ENCODE results near the gene GALNT2.

GALNT2 gene

GRCh38 chr1:230058626-230059025 is 8.4 kb upstream of the GALNT2 start:
- no peaks in the 10 kb centered on the region for H3K4me1 ChIP-seq (ENCODE audit: insufficient read depth, insufficient read length)
- H3K4me3 ChIP-seq (ENCODE audit: insufficient read length, low read depth) = no peak overlapping the region
- no peak overlapping the region for H3K9ac ChIP-seq (ENCODE audit: insufficient read length, low read depth)
- no peaks in the 10 kb centered on the region for H3K27me3 ChIP-seq (ENCODE audit: insufficient read depth, insufficient read length)
- no peak for DNase-seq (ENCODE audit: low read depth, low spot score)
- no peak for TF ChIP-seq YY1 (IDR thresholded peaks at IDR 0.05; ENCODE audit: insufficient read depth, insufficient read length)
- TF ChIP-seq ZNF274 (IDR thresholded peaks at IDR 0.05; ENCODE audit: low read depth, low read length) = no peak
- TF ChIP-seq SUZ12 (IDR thresholded peaks at IDR 0.05; ENCODE audit: extremely low read depth, insufficient read depth, insufficient read length) = no peak
- H3K36me3 ChIP-seq (ENCODE audit: insufficient read depth, insufficient read length, low read length) = no peaks in the 10 kb centered on the region
- H3K9me3 ChIP-seq (ENCODE audit: insufficient read depth, low read length) = peaks cover 10% of the 10 kb centered on the region

- Histone ChIP-seq H3K4me1 (ENCODE audit: insufficient read depth, insufficient read length) (no peaks in the 10 kb centered on the region), H3K9ac (ENCODE audit: insufficient read length, low read depth) (no peak overlapping the region), H3K4me3 (ENCODE audit: insufficient read length, low read depth) (no peak overlapping the region), H3K9me3 (ENCODE audit: insufficient read depth, low read length) (peaks cover 17% of the 10 kb centered on the region), H3K27me3 (ENCODE audit: insufficient read depth, insufficient read length) (peaks cover 13% of the 10 kb centered on the region), H3K36me3 (ENCODE audit: insufficient read depth, insufficient read length, low read length) (no peaks in the 10 kb centered on the region)
- TF ChIP-seq YY1 (IDR thresholded peaks at IDR 0.05; ENCODE audit: insufficient read depth, insufficient read length) (no peak), SUZ12 (IDR thresholded peaks at IDR 0.05; ENCODE audit: extremely low read depth, insufficient read depth, insufficient read length) (no peak), ZNF274 (IDR thresholded peaks at IDR 0.05; ENCODE audit: low read depth, low read length) (no peak)
- DNase-seq (ENCODE audit: low read depth, low spot score) = no peak
Measured at GRCh38 chr1:230061801-230062200, 5.2 kb upstream of the GALNT2 start.

GRCh38 chr1:230062521-230062920 is 4.5 kb upstream of the GALNT2 start:
- no peaks in the 10 kb centered on the region for H3K4me1 ChIP-seq (ENCODE audit: insufficient read depth, insufficient read length)
- no peaks in the 10 kb centered on the region for H3K36me3 ChIP-seq (ENCODE audit: insufficient read depth, insufficient read length, low read length)
- H3K9me3 ChIP-seq (ENCODE audit: insufficient read depth, low read length) = peaks cover 17% of the 10 kb centered on the region
- peaks cover 13% of the 10 kb centered on the region for H3K27me3 ChIP-seq (ENCODE audit: insufficient read depth, insufficient read length)
- TF ChIP-seq YY1 (IDR thresholded peaks at IDR 0.05; ENCODE audit: insufficient read depth, insufficient read length) = no peak
- TF ChIP-seq SUZ12 (IDR thresholded peaks at IDR 0.05; ENCODE audit: extremely low read depth, insufficient read depth, insufficient read length) = no peak
- TF ChIP-seq ZNF274 (IDR thresholded peaks at IDR 0.05; ENCODE audit: low read depth, low read length) = no peak
- no peak overlapping the region for H3K9ac ChIP-seq (ENCODE audit: insufficient read length, low read depth)
- DNase-seq (ENCODE audit: low read depth, low spot score) = no peak
- no peak overlapping the region for H3K4me3 ChIP-seq (ENCODE audit: insufficient read length, low read depth)

- Histone ChIP-seq H3K9me3 (ENCODE audit: insufficient read depth, low read length) (peaks cover 17% of the 10 kb centered on the region), H3K9ac (ENCODE audit: insufficient read length, low read depth) (no peak overlapping the region), H3K36me3 (ENCODE audit: insufficient read depth, insufficient read length, low read length) (no peaks in the 10 kb centered on the region), H3K27me3 (ENCODE audit: insufficient read depth, insufficient read length) (peaks cover 29% of the 10 kb centered on the region), H3K4me3 (ENCODE audit: insufficient read length, low read depth) (no peak overlapping the region), H3K4me1 (ENCODE audit: insufficient read depth, insufficient read length) (no peaks in the 10 kb centered on the region)
- no peak for DNase-seq (ENCODE audit: low read depth, low spot score)
- TF ChIP-seq ZNF274 (IDR thresholded peaks at IDR 0.05; ENCODE audit: low read depth, low read length) (no peak), SUZ12 (IDR thresholded peaks at IDR 0.05; ENCODE audit: extremely low read depth, insufficient read depth, insufficient read length) (no peak), YY1 (IDR thresholded peaks at IDR 0.05; ENCODE audit: insufficient read depth, insufficient read length) (no peak)
Measured at GRCh38 chr1:230064283-230064682, 2.8 kb upstream of the GALNT2 start.

GRCh38 chr1:230065161-230065560 is 1.9 kb upstream of the GALNT2 start:
- H3K9me3 ChIP-seq (ENCODE audit: insufficient read depth, low read length) = peaks cover 17% of the 10 kb centered on the region
- H3K9ac ChIP-seq (ENCODE audit: insufficient read length, low read depth) = no peak overlapping the region
- TF ChIP-seq SUZ12 (IDR thresholded peaks at IDR 0.05; ENCODE audit: extremely low read depth, insufficient read depth, insufficient read length) (no peak), ZNF274 (IDR thresholded peaks at IDR 0.05; ENCODE audit: low read depth, low read length) (no peak), YY1 (IDR thresholded peaks at IDR 0.05; ENCODE audit: insufficient read depth, insufficient read length) (no peak)
- peaks cover 31% of the 10 kb centered on the region for H3K27me3 ChIP-seq (ENCODE audit: insufficient read depth, insufficient read length)
- H3K4me3 ChIP-seq (ENCODE audit: insufficient read length, low read depth) = no peak overlapping the region
- no peak for DNase-seq (ENCODE audit: low read depth, low spot score)
- H3K4me1 ChIP-seq (ENCODE audit: insufficient read depth, insufficient read length) = no peaks in the 10 kb centered on the region
- no peaks in the 10 kb centered on the region for H3K36me3 ChIP-seq (ENCODE audit: insufficient read depth, insufficient read length, low read length)

- Histone ChIP-seq H3K9ac (ENCODE audit: insufficient read length, low read depth) (no peak overlapping the region), H3K27me3 (ENCODE audit: insufficient read depth, insufficient read length) (peaks cover 31% of the 10 kb centered on the region), H3K4me3 (ENCODE audit: insufficient read length, low read depth) (no peak overlapping the region), H3K36me3 (ENCODE audit: insufficient read depth, insufficient read length, low read length) (no peaks in the 10 kb centered on the region), H3K9me3 (ENCODE audit: insufficient read depth, low read length) (peaks cover 17% of the 10 kb centered on the region), H3K4me1 (ENCODE audit: insufficient read depth, insufficient read length) (no peaks in the 10 kb centered on the region)
- DNase-seq (ENCODE audit: low read depth, low spot score) = no peak
- TF ChIP-seq SUZ12 (IDR thresholded peaks at IDR 0.05; ENCODE audit: extremely low read depth, insufficient read depth, insufficient read length) = no peak
- TF ChIP-seq YY1 (IDR thresholded peaks at IDR 0.05; ENCODE audit: insufficient read depth, insufficient read length) = no peak
- no peak for TF ChIP-seq ZNF274 (IDR thresholded peaks at IDR 0.05; ENCODE audit: low read depth, low read length)
Measured at GRCh38 chr1:230065571-230065970, 1.5 kb upstream of the GALNT2 start.

- peaks cover 13% of the 10 kb centered on the region for H3K9me3 ChIP-seq (ENCODE audit: insufficient read depth, low read length)
- H3K4me3 ChIP-seq (ENCODE audit: insufficient read length, low read depth) = peak overlapping the region; percentile 64
- no peak for DNase-seq (ENCODE audit: low read depth, low spot score)
- H3K27me3 ChIP-seq (ENCODE audit: insufficient read depth, insufficient read length) = peaks cover 31% of the 10 kb centered on the region
- peak overlapping the region; percentile 76 for H3K9ac ChIP-seq (ENCODE audit: insufficient read length, low read depth)
- H3K4me1 ChIP-seq (ENCODE audit: insufficient read depth, insufficient read length) = no peaks in the 10 kb centered on the region
- no peaks in the 10 kb centered on the region for H3K36me3 ChIP-seq (ENCODE audit: insufficient read depth, insufficient read length, low read length)
- no peak for TF ChIP-seq SUZ12 (IDR thresholded peaks at IDR 0.05; ENCODE audit: extremely low read depth, insufficient read depth, insufficient read length)
- TF ChIP-seq YY1 (IDR thresholded peaks at IDR 0.05; ENCODE audit: insufficient read depth, insufficient read length) = no peak
- TF ChIP-seq ZNF274 (IDR thresholded peaks at IDR 0.05; ENCODE audit: low read depth, low read length) = no peak
Measured at GRCh38 chr1:230066031-230066430, 1.0 kb upstream of the GALNT2 start.
